ENCODE results near the gene HNF4A.

HNF4A gene

GRCh38 chr20:44426879-44427790 is 71.6 kb downstream of the HNF4A start:
- DNase-seq = no peak

- no peak for DNase-seq
Measured at GRCh38 chr20:44427804-44428173, 72.3 kb downstream of the HNF4A start.

- DNase-seq = no peak
Measured at GRCh38 chr20:44428174-44429016, 72.9 kb downstream of the HNF4A start.

GRCh38 chr20:44429017-44429339 is 73.5 kb downstream of the HNF4A start:
- DNase-seq = no peak

GRCh38 chr20:44429419-44430269 is 74.1 kb downstream of the HNF4A start:
- no peak for DNase-seq

- DNase-seq = no peak
Measured at GRCh38 chr20:44430270-44431065, 75.0 kb downstream of the HNF4A start.

GRCh38 chr20:44431118-44431501 is 75.6 kb downstream of the HNF4A start:
- no peak for DNase-seq

GRCh38 chr20:44431502-44432234 is 76.2 kb downstream of the HNF4A start:
- no peak for DNase-seq

GRCh38 chr20:44432618-44433577 is 77.4 kb downstream of the HNF4A start:
- DNase-seq = no peak

- no peak for DNase-seq
Measured at GRCh38 chr20:44433751-44434538, 78.4 kb downstream of the HNF4A start.

GRCh38 chr20:44435630-44436335 is 80.3 kb downstream of the HNF4A start:
- DNase-seq = no peak

GRCh38 chr20:44436393-44436792 is 80.9 kb downstream of the HNF4A start:
- DNase-seq = no peak

- no peak for DNase-seq
Measured at GRCh38 chr20:44437497-44437896, 82.0 kb downstream of the HNF4A start.

GRCh38 chr20:44438782-44439181 is 83.3 kb downstream of the HNF4A start:
- DNase-seq = no peak

GRCh38 chr20:44439318-44439717 is 83.8 kb downstream of the HNF4A start:
- no peak for DNase-seq

GRCh38 chr20:44442298-44443070 is 87.0 kb downstream of the HNF4A start:
- no peak for DNase-seq

GRCh38 chr20:44445742-44446710 is 90.5 kb downstream of the HNF4A start:
- DNase-seq = no peak
